ENCODE data around the gene MACROD2.

MACROD2 gene

GRCh38 chr20:15253431-15253830 lies 1258.1 kb downstream of the MACROD2 start:
- no peak for DNase-seq

- no peak for DNase-seq
Measured at GRCh38 chr20:15256676-15257568, 1261.6 kb downstream of the MACROD2 start.

- DNase-seq = no peak
Measured at GRCh38 chr20:15257569-15257870, 1262.2 kb downstream of the MACROD2 start.

- DNase-seq = no peak
Measured at GRCh38 chr20:15265581-15266309, 1270.4 kb downstream of the MACROD2 start.

- no peak for DNase-seq
Measured at GRCh38 chr20:15267935-15268334, 1272.6 kb downstream of the MACROD2 start.

GRCh38 chr20:15278041-15278440 lies 1282.7 kb downstream of the MACROD2 start:
- DNase-seq = no peak

GRCh38 chr20:15287329-15287728 lies 1292.0 kb downstream of the MACROD2 start:
- DNase-seq = no peak

GRCh38 chr20:15288106-15288505 lies 1292.8 kb downstream of the MACROD2 start:
- no peak for DNase-seq

- no peak for DNase-seq
Measured at GRCh38 chr20:15289337-15289736, 1294.0 kb downstream of the MACROD2 start.

- DNase-seq = no peak
Measured at GRCh38 chr20:15292405-15292804, 1297.1 kb downstream of the MACROD2 start.

GRCh38 chr20:15296422-15296821 lies 1301.1 kb downstream of the MACROD2 start:
- DNase-seq = no peak

- DNase-seq = peak; percentile 63
Measured at GRCh38 chr20:15297059-15297875, 1302.0 kb downstream of the MACROD2 start.

GRCh38 chr20:15302075-15302474 lies 1306.8 kb downstream of the MACROD2 start:
- DNase-seq = no peak

- no peak for DNase-seq
Measured at GRCh38 chr20:15310361-15310760, 1315.0 kb downstream of the MACROD2 start.

GRCh38 chr20:15316556-15316955 lies 1321.2 kb downstream of the MACROD2 start:
- no peak for DNase-seq

- no peak for DNase-seq
Measured at GRCh38 chr20:15317546-15318232, 1322.4 kb downstream of the MACROD2 start.

GRCh38 chr20:15318682-15319081 lies 1323.4 kb downstream of the MACROD2 start:
- DNase-seq = no peak

GRCh38 chr20:15319439-15319838 lies 1324.1 kb downstream of the MACROD2 start:
- DNase-seq = no peak

- no peak for DNase-seq
Measured at GRCh38 chr20:15320941-15321340, 1325.6 kb downstream of the MACROD2 start.

GRCh38 chr20:15327123-15327522 lies 1331.8 kb downstream of the MACROD2 start:
- no peak for DNase-seq

GRCh38 chr20:15328084-15328483 lies 1332.8 kb downstream of the MACROD2 start:
- no peak for DNase-seq

GRCh38 chr20:15332711-15333160 lies 1337.4 kb downstream of the MACROD2 start:
- DNase-seq = no peak

- no peak for DNase-seq
Measured at GRCh38 chr20:15333170-15333569, 1337.9 kb downstream of the MACROD2 start.

All from NCI-H1092 (cell line).